22Rv1 (cell line): Measurements from ENCODE around the gene AUP1.

Experiments used
- H3K27ac ChIP-seq: fragments of 450-650 bp; 2 replicates; pipeline ENCODE4 v1.5.1; 2017
- CTCF ChIP-seq: fragments of 450-650 bp; IDR thresholded peaks from 2 replicates; pipeline ENCODE4 v1.5.1; 2017; ENCODE audit warnings: mild to moderate bottlenecking
- ZFX ChIP-seq: fragments of 450-650 bp; IDR thresholded peaks from 2 replicates; pipeline ENCODE4 v1.6.1; 2017; ENCODE audit warnings: antibody characterized with exemption, borderline replicate concordance

AUP1 gene

DNA sequence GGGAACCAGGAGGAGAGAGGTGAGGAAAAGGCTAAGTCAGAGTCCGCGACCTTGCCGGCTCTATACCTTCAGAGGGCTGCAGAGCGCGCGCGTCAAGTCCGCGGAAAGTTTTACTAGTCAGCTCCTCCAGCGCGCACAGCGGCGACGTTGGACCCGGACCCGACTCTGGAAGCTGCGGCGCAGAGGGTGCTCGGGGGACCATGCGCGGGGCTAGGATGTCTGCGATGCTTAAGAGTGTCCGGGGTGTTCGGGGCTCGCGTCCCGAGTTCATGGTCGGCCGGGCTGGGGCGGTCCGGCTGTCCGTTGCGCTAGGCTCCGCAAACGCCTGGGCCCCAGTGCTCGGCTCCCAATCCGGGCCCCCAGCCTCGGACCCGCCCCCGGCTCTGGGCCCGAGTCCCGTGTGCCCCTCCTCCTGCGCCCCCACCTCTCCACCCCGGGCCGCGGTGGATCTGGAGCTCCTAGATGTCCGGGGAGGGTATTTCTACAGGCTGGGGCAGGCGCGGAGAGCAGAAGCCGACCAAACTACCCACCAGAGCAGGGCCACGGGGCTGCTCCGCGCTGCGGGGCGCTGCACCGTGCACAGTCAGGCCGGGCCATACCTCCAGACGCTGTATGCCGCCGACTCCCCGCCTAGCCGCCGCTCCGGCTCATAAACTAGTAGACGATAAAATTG lies 30.1 kb downstream of the AUP1 start, which contains the start of gene LBX2:
TSS of gene LBX2 (minus strand) at position 337 of the 673 bp plus-strand sequence. CDS start at position 271, 66 bp downstream.
- TF ChIP-seq CTCF (no peak), ZFX (no peak)
- peak within 1 kb of the TSS; percentile 97 for H3K27ac ChIP-seq

GRCh38 chr2:74498500-74499266 lies 30.8 kb downstream of the AUP1 start:
- TF ChIP-seq CTCF (no peak), ZFX (no peak)
- H3K27ac ChIP-seq, result peak overlapping the region; percentile 97

- H3K27ac ChIP-seq, result peak overlapping the region; percentile 97
- TF ChIP-seq CTCF, result no peak
- no peak for TF ChIP-seq ZFX
These were observed 31.6 kb downstream of the AUP1 start for GRCh38 chr2:74497777-74498499.

DNA sequence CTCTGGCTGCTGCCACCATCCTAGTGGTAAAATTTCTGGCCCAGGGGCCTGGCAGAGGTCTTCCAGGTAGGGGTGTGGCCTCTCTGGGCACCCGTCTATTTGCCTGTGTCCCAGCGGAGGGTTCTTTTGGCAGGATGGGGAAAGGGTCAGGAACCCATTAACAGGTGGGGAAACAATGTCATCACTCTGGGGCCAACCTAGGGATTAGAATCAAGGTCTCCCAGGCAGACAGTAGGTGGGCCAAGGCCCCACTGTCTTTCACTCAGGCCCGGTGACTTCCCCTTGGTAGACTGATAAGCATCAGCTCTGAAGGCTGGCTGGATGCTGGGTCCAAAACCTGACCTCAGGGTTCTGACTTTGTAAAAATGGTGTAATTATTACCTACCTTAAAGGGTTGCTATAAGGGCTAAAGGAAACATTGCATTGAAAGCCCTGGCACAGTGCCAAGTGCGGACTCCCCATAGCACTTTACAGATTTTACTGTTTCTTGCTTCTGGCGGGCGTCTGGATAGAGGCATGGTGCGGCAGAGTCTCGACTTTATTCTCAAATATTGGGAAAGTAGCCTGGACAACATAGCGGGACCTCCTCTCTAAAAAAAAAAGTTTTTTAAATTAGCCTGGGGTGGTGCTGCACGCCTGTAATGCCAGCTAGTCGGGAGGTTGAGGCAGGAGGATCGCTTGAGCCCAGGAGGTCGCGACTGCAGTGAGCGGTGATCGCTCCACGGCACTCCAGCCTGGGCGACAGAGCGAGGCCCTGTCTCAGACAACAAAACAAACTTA lies 32.3 kb downstream of the AUP1 start:
- H3K27ac ChIP-seq, result peak overlapping the region; percentile 97
- TF ChIP-seq CTCF, result no peak
- TF ChIP-seq ZFX, result no peak

- peak overlapping the region; percentile 97 for H3K27ac ChIP-seq
- no peak for TF ChIP-seq CTCF
- TF ChIP-seq ZFX, result no peak
These were observed 34.1 kb downstream of the AUP1 start for GRCh38 chr2:74495440-74495839.

DNA sequence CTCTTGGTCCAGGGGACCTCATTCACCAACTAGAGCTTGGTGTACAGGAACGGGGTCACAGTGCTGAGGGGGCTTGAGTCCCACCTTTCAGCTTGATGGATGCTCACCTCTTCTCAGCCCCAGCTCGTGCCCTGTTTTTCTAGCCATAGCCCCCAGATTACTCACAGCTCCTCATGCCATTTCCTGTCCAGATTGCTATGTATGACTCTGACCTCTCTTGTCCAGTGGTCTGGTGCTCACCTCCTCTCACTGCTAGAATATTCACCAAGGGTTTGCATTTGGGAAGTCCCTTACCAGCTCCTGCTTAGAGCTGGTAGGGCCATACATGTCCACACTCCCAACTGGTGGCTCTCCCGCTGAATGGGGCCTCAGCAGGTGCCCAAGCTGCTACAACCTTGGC lies 36.0 kb downstream of the AUP1 start:
- no peak overlapping the region for H3K27ac ChIP-seq
- TF ChIP-seq ZFX, result no peak
- TF ChIP-seq CTCF, result no peak
